Endodermal cell (in vitro differentiated cells): ENCODE measurements around the gene NFKBIZ. TPM values are rescaled to one million over a fixed set of nuclear protein-coding genes. Genes with fewer than 3 reads are reported as not detected.

ENCODE experiments used
- DNase-seq: peaks from one replicate; pipeline ENCODE4 v3.0.0-alpha.2; 2017
- H3K27ac ChIP-seq: 2 replicates; pipeline ENCODE4 v1.5.1; 2013; ENCODE audit warnings: mild to moderate bottlenecking, low read depth, low read length, moderate library complexity
- H3K27me3 ChIP-seq: 2 replicates; pipeline ENCODE4 v1.6.1; 2013; ENCODE audit warnings: mild to moderate bottlenecking, low read length, moderate library complexity; ENCODE audit not compliant: insufficient read depth, control insufficient read depth, poor library complexity, severe bottlenecking
- H3K36me3 ChIP-seq: 2 replicates; pipeline ENCODE4 v1.7.0; 2013; ENCODE audit warnings: mild to moderate bottlenecking, low read length, moderate library complexity; ENCODE audit not compliant: control insufficient read depth, insufficient read depth
- H3K4me1 ChIP-seq: one replicate; pipeline ENCODE4 v1.7.0; 2013; ENCODE audit warnings: low read length; ENCODE audit not compliant: control insufficient read depth, insufficient read depth
- H3K4me3 ChIP-seq: 2 replicates; pipeline ENCODE4 v1.5.1; 2013; ENCODE audit warnings: mild to moderate bottlenecking, low read length, moderate library complexity
- H3K9ac ChIP-seq: 2 replicates; pipeline ENCODE4 v1.6.1; 2013; ENCODE audit warnings: mild to moderate bottlenecking, low read length, moderate library complexity; ENCODE audit not compliant: poor library complexity, severe bottlenecking; ENCODE audit errors: extremely low read depth
- H3K9me3 ChIP-seq: 2 replicates; pipeline ENCODE4 v1.6.1; 2013; ENCODE audit warnings: mild to moderate bottlenecking, low read length, moderate library complexity; ENCODE audit not compliant: control insufficient read depth
- H3K27ac Mint-ChIP-seq: 2 replicates; pipeline ENCODE4 v1.8.0; 2020; ENCODE audit warnings: mixed read lengths
- H3K27me3 Mint-ChIP-seq: 2 replicates; pipeline ENCODE4 v1.8.0; 2021; ENCODE audit warnings: mild to moderate bottlenecking, mixed read lengths; ENCODE audit not compliant: insufficient read depth
- H3K36me3 Mint-ChIP-seq: 2 replicates; pipeline ENCODE4 v1.8.0; 2020; ENCODE audit warnings: low read depth, mixed read lengths
- H3K4me1 Mint-ChIP-seq: 2 replicates; pipeline ENCODE4 v1.8.0; 2020; ENCODE audit warnings: mixed read lengths
- H3K4me3 Mint-ChIP-seq: 2 replicates; pipeline ENCODE4 v1.8.0; 2020; ENCODE audit warnings: mild to moderate bottlenecking, moderate library complexity, mixed read lengths
- H3K9me3 Mint-ChIP-seq: 2 replicates; pipeline ENCODE4 v1.8.0; 2020; ENCODE audit warnings: mild to moderate bottlenecking, mixed read lengths
- CTCF ChIP-seq: fragments of 200-600 bp; sonication (generic); conservative IDR thresholded peaks from 2 replicates; pipeline ENCODE4 v1.5.0; 2021; ENCODE audit warnings: antibody characterized with exemption, mild to moderate bottlenecking
- WGBS, 2 experiments: methylation state at CpG; one replicate each; pipeline versions ENCODE4 v1.1.5 to v1.1.7; 2013; ENCODE audit warnings: missing lambda C conversion rate in 2 of 2, mixed read lengths in 1 of 2; ENCODE audit not compliant: insufficient coverage in 1 of 2, insufficient read length in 1 of 2; 5-methylcytosine and 5-hydroxymethylcytosine counted together
- total RNA-seq, 2 donors: library from RNA; stranded (reverse); fragmentation: NEBNext Ultra II Directional in 1 of 2; extraction: Animal tissue kit (Norgen Biotek cat#: 25700) in 1 of 2; gene quantifications; 2 replicates in 1 of 2; 3 replicates in 1 of 2; pipeline ENCODE4 v1.2.1, GENCODE V29; 2021

The NFKBIZ gene
- total RNA-seq, 2 donors from 2014 or later = 5.9 to 6.6 TPM

GRCh38 chr3:101896083-101896757, 46.9 kb downstream of the NFKBIZ start:
- H3K9me3 ChIP-seq = peaks cover 13% of the 10 kb centered on the region
- no peak overlapping the region for H3K27ac ChIP-seq
- no peaks in the 10 kb centered on the region for H3K36me3 ChIP-seq
- Mint-ChIP-seq H3K36me3 (no peaks in the 10 kb centered on the region), H3K4me3 (no peak overlapping the region), H3K9me3 (peaks cover 5% of the 10 kb centered on the region), H3K27me3 (no peaks in the 10 kb centered on the region), H3K4me1 (no peaks in the 10 kb centered on the region), H3K27ac (no peak overlapping the region)
- no peak overlapping the region for H3K4me3 ChIP-seq
- no peak for TF ChIP-seq CTCF
- DNase-seq = no peak
- H3K27me3 ChIP-seq = no peaks in the 10 kb centered on the region
- 84% methylated on average over 2 of the region's 2 CpGs; no CpG with 5 or more reads in 1 of the 2 experiments for WGBS, 2 experiments
- H3K9ac ChIP-seq = no peak overlapping the region
- H3K4me1 ChIP-seq = no peaks in the 10 kb centered on the region

- Histone ChIP-seq H3K9ac (no peak overlapping the region), H3K9me3 (peaks cover 13% of the 10 kb centered on the region), H3K4me1 (no peaks in the 10 kb centered on the region), H3K4me3 (no peak overlapping the region), H3K27ac (no peak overlapping the region), H3K27me3 (no peaks in the 10 kb centered on the region), H3K36me3 (no peaks in the 10 kb centered on the region)
- DNase-seq = no peak
- TF ChIP-seq CTCF = no peak
- no peaks in the 10 kb centered on the region for H3K36me3 Mint-ChIP-seq
- H3K4me1 Mint-ChIP-seq = no peaks in the 10 kb centered on the region
- WGBS, 2 experiments = 87 to 100% methylated on average over 3 to 5 of the region's 5 CpGs
- no peaks in the 10 kb centered on the region for H3K27me3 Mint-ChIP-seq
- H3K4me3 Mint-ChIP-seq = no peak overlapping the region
- no peak overlapping the region for H3K27ac Mint-ChIP-seq
- peaks cover 5% of the 10 kb centered on the region for H3K9me3 Mint-ChIP-seq
Observed at GRCh38 chr3:101897013-101897412, 47.7 kb downstream of the NFKBIZ start.

GRCh38 chr3:101898039-101898438, 48.7 kb downstream of the NFKBIZ start:
- no peaks in the 10 kb centered on the region for H3K4me1 ChIP-seq
- peaks cover 13% of the 10 kb centered on the region for H3K9me3 ChIP-seq
- no peak overlapping the region for H3K27ac ChIP-seq
- H3K4me1 Mint-ChIP-seq = no peaks in the 10 kb centered on the region
- DNase-seq = no peak
- peaks cover 5% of the 10 kb centered on the region for H3K9me3 Mint-ChIP-seq
- WGBS, 2 experiments = 89 to 94% methylated on average over 2 of the region's 2 CpGs
- H3K4me3 ChIP-seq = no peak overlapping the region
- H3K36me3 Mint-ChIP-seq = no peaks in the 10 kb centered on the region
- H3K36me3 ChIP-seq = no peaks in the 10 kb centered on the region
- H3K27me3 Mint-ChIP-seq = no peaks in the 10 kb centered on the region
- H3K27me3 ChIP-seq = no peaks in the 10 kb centered on the region
- H3K4me3 Mint-ChIP-seq = no peak overlapping the region
- H3K27ac Mint-ChIP-seq = no peak overlapping the region
- H3K9ac ChIP-seq = no peak overlapping the region
- TF ChIP-seq CTCF = no peak
